GM19193 (cell line): ENCODE results near the gene CAB39.

Experiments
- POLR2A ChIP-seq: IDR thresholded peaks from 4 replicates; pipeline ENCODE4 v1.6.1; 2011; ENCODE audit not compliant: insufficient read depth, insufficient read length; ENCODE audit errors: extremely low read depth

CAB39 gene

GRCh38 chr2:230722207-230722885, 9.7 kb downstream of the CAB39 start:
- TF ChIP-seq POLR2A, result no peak

DNA sequence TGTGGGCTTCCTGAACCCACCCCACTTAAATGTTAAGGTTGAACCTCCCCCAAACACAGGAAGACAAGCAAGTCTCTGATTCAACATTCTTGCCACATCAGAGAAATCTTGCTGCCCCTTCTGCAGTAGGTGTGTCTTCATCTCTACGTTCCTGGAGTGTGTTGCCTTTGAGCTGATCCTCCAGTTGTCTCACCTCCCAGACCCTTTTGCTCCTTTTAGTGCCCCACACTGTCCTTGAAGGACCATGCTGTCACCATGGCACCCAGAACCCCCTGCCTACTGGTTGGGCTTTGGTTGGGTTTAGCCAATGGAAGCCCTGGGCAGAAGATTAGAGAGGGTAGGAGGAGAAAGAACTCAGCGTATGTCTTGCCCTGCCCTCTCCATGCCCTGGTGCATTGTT, 10.7 kb downstream of the CAB39 start:
- TF ChIP-seq POLR2A, result no peak

DNA sequence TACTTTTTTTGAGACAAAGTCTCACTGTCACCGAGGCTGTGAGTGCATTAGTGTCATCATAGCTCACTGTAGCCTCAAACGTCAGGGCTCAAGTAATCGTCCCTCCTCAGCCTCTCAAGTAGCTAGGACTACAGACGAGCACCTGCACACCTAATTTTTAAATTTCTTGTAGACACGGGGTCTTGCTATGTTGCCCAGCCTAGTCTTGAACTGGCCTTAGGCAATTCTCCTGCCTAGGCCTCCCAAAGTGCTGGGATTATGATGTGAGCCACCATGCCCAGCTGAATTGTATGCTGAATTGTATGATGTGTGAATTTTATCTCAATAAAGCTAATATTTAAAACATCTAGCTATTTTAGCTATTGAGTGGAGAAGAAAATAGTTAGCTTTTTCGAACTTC, 18.9 kb downstream of the CAB39 start:
- no peak for TF ChIP-seq POLR2A

- no peak for TF ChIP-seq POLR2A
These were observed 20.3 kb downstream of the CAB39 start for GRCh38 chr2:230732914-230733401.

DNA sequence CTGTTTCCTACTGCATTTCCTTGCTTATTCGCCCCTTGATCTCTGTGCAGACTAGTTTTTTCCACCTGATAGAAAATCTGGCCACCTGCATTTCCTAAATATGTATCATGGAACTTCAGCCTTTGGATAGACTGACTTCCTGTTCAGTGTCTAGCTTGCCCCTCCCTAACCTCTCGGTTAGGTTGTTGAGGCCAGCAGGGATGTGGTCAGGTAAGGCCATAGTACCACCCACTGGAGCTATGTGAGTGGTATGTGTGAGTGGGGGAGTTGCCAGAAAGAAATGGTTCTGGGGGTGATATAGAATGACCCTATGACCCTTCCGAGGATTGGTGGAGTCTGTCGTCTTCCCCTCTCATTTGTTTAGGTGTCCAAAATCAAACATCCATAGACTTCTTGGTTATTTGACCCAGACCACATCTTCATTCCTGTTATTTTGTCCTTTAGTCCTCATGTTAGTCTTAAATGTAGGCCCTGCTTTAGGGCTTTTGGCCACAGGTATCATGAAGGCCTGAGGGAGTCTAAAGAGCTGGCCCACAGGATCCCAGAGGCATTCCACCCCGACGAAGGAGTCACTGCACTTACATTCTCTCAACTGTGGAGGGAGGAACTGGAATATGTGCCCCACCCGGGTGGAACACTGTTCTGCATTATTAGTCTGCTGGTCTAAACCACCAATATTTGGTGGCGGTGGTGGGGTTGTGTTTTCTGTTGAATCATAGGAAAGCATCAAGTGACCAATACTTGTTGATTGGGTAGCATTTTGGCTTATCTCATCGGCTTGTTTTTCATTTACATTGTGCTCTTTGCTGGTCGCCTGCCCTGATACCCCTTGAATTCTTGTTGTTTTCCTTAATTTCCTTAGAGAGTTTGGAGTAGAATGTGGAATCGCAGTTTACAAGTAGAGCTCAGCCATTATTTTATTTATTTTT, 21.9 kb downstream of the CAB39 start:
- TF ChIP-seq POLR2A, result no peak

- no peak for TF ChIP-seq POLR2A
These were observed 23.2 kb downstream of the CAB39 start for GRCh38 chr2:230735884-230736283.

GRCh38 chr2:230737300-230737699, 24.7 kb downstream of the CAB39 start:
- TF ChIP-seq POLR2A, result no peak

- no peak for TF ChIP-seq POLR2A
These were observed 25.2 kb downstream of the CAB39 start for GRCh38 chr2:230737791-230738226.

- TF ChIP-seq POLR2A, result no peak
These were observed 25.8 kb downstream of the CAB39 start for GRCh38 chr2:230738391-230738811.

GRCh38 chr2:230738924-230739323, 26.3 kb downstream of the CAB39 start:
- no peak for TF ChIP-seq POLR2A

DNA sequence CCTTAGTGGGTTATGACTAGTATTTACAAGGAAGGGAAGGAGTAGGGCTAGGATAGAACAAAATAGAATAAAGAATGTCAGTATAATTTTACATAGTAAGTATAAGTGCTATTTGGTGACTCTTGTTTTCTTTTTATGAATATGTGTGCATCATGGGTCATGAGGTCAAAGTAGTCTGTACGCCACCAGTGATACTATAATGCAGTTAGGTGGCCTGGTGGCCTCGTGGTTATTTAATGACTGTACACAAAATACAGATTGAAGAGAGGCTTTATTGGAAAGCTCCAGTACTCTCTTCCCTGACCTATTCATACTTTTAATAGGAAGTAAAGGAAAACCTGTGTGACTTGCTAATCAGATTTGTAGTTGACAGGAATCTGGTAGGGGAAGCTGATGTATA, 27.3 kb downstream of the CAB39 start:
- no peak for TF ChIP-seq POLR2A

- TF ChIP-seq POLR2A, result no peak
These were observed 30.1 kb downstream of the CAB39 start for GRCh38 chr2:230742781-230743180.

GRCh38 chr2:230746213-230746612, 33.6 kb downstream of the CAB39 start:
- no peak for TF ChIP-seq POLR2A

- no peak for TF ChIP-seq POLR2A
These were observed 35.4 kb downstream of the CAB39 start for GRCh38 chr2:230748087-230748486.

- TF ChIP-seq POLR2A, result no peak
These were observed 36.5 kb downstream of the CAB39 start for GRCh38 chr2:230749111-230749510.

DNA sequence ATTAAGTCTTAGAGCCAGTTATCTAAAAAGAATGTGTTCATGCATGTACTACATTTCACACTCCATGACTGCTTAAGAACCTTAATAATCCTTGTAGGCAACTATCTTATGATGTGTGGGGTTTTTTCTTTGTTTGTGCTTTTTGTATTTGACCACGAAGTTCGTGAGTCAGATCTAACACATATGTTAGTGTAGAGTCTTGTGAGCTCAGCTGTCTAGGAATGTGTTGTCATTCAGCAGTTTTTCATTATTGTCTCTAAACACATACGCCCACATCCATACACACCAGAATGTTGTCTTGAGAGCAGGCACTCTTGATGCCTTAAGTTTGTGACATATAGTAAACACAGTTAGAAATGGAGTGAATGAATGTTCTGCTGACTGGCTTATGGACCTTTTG, 38.4 kb downstream of the CAB39 start:
- no peak for TF ChIP-seq POLR2A
